Activated naive CD8-positive, alpha-beta T cell treated with anti-CD3 and anti-CD28 coated beads, Interleukin-2, amount 50 U/mL, for 24 hours (primary cell): ENCODE data around the gene PGPEP1.
A peak's percentile ranks its signal among the peaks of the same experiment; 100 is the strongest.
"Not testable (repeated sequence)": the region's sequence is repeated elsewhere in the genome, so short reads cannot be mapped to it uniquely, and the experiment has no call there.

Source experiments
- ATAC-seq: fragments of 150-1000 bp; cut with Tn5 transposase; one replicate; pipeline ENCODE4 v1.10.0; 2021
- DNase-seq: peaks from one replicate; pipeline ENCODE4 v3.0.0; 2021
- H3K27ac Mint-ChIP-seq: one replicate; pipeline ENCODE4 v1.8.0; 2021; ENCODE audit warnings: mild to moderate bottlenecking, mixed read lengths
- H3K27me3 Mint-ChIP-seq: one replicate; pipeline ENCODE4 v1.8.0; 2021; ENCODE audit warnings: mixed read lengths
- H3K36me3 Mint-ChIP-seq: one replicate; pipeline ENCODE4 v1.8.0; 2021; ENCODE audit warnings: low read depth, mixed read lengths
- H3K4me1 Mint-ChIP-seq: one replicate; pipeline ENCODE4 v1.8.0; 2021; ENCODE audit warnings: mixed read lengths
- H3K4me3 Mint-ChIP-seq: one replicate; pipeline ENCODE4 v1.8.0; 2021; ENCODE audit warnings: mild to moderate bottlenecking, moderate library complexity, mixed read lengths
- H3K9me3 Mint-ChIP-seq: one replicate; pipeline ENCODE4 v1.8.0; 2021; ENCODE audit warnings: mixed read lengths

The PGPEP1 gene

DNA sequence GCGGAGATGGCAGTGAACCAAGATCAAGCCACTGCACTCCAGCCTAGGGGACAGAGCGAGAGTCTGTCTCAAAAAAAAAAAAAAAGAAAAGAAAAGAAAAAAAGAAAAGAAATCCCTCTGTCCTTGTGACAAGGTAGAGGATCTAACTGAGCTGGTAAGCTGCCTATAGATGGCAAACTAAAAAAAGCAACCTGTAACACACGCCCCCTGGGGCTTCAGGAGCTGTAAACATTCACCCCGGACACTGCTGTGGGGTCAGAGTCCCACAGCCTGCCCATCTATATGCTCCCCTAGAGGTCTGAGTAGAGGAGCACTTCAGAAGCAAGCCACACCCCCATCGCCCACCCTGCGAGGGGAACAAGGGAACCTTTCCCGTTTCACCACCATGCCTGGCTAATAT lies 4.3 kb upstream of the PGPEP1 start:
- DNase-seq (no peak), ATAC-seq (no peak)
- Mint-ChIP-seq H3K4me1 (peaks cover 9% of the 10 kb centered on the region), H3K27ac (no peak overlapping the region), H3K36me3 (no peaks in the 10 kb centered on the region), H3K9me3 (no peaks in the 10 kb centered on the region), H3K4me3 (no peak overlapping the region), H3K27me3 (no peaks in the 10 kb centered on the region)

DNA sequence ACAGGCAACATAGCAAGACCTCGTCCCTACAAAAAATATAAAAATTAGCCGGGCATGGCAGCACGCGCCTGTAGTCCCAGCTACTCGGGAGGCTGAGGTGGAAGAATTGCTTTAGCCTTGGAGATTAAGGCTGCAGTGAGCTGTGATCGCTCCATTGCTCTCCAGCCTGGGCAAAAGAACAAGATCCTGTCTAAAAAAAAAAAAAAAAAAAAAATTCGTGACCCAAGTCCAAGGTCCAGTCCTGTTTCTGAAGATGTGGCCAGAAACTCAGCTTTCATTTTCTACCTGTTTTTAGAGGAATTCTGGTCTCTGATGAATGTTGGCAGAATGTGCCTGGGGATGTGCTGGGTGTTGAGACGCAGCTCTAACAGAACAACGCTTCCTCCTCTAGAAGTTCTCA lies 1.9 kb upstream of the PGPEP1 start:
- DNase-seq: no peak
- Mint-ChIP-seq H3K4me1 (peaks cover 19% of the 10 kb centered on the region), H3K27ac (no peak overlapping the region), H3K27me3 (no peaks in the 10 kb centered on the region), H3K9me3 (no peaks in the 10 kb centered on the region), H3K4me3 (no peak overlapping the region), H3K36me3 (no peaks in the 10 kb centered on the region)
- no peak for ATAC-seq

DNA sequence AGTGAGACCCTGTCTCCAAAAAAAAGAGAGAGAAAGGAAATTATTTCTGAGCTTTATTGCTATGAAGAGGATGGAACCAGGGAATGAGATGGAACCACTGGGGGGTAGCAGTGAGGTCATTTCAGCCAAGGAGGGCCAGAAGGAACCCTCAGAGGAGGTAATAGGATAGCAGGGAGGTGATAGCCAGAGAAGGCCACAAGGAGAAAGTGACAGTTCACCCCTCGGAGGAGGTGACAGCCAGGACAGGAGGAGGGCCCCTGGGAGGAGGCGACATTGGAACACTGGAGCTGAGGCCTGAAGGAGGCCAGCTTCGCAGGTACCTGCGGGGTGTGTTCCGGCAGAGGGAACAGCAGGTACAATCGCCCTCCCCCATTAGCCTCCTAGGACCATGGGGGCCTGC lies 675 bp upstream of the PGPEP1 start:
- Mint-ChIP-seq H3K9me3 (no peaks in the 10 kb centered on the region), H3K4me1 (peaks cover 20% of the 10 kb centered on the region), H3K4me3 (peak overlapping the region; percentile 73), H3K27ac (peak overlapping the region; percentile 74), H3K27me3 (no peaks in the 10 kb centered on the region), H3K36me3 (no peaks in the 10 kb centered on the region)
- no peak for DNase-seq
- ATAC-seq: no peak

DNA sequence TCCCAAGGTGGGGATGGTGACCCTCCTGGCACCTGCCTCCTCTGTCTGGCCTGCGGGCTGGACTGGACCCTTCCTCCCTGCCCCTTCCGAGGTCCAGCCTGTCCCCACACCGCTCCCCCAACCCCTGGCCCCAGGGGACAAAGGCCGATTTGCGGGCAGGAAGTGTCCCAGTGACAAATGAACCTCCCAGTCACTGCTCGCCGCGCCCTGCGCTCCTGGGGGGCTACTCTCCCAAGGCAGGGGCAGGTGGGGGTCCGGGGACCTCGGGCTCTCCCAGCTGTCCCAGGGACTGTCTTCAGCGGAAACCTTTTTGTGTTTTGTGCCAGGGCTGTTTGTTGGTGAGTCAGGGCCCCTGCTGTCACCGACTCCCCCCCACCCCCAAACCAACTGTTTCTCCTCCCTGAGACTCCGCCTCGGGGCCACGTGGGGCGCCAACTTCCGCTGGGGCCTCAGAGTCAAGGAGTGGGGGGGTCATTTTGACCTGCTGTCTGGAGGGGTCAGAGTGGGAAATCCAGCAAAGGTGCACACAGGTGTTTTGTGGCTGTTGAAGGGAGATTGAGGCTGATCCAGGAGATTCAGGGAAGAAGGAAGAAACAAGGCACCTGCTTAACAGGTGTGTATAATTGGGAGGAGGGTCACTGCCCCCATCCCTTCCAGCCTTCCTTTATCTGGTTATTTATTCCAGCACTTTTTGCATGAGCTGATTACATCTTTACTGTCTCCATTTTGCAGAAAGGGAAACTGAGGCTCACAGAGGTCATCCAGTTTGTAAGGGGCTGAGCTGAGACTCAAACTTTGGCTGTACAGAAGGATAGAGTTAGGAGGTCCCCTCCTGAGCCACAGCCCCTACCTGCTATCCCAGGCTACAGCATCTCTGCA lies 831 bp downstream of the PGPEP1 start:
- peak; percentile 71 for ATAC-seq
- peaks cover 21% of the 10 kb centered on the region for H3K4me1 Mint-ChIP-seq

DNA sequence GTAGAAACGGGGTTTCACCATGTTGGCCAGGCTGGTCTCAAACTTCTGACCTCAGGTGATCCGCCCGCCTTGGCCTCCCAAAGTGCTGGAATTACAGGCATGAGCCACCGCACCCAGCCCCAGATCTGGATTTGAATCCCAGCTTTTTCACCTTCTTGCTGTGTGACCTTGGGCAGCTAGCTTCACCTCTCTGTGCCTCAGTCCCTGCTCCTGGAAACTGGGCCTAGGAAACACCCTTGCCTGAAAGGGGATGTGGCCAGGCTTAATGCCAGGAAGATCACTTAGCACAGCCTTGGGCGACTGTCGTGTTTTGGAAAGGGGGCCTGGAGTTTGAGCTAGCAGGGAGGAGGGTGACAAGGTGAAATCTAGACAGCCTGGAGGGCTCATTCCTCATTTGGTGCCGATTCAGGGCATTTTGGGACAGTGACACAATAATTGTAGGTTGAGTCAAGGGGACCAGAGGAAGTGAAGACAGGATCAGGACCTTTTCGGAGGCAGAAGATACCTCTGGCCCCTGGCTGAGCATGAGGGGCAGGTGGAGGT lies 1.8 kb downstream of the PGPEP1 start:
- Mint-ChIP-seq H3K9me3 (no peaks in the 10 kb centered on the region), H3K36me3 (peaks cover 2% of the 10 kb centered on the region), H3K4me1 (peaks cover 23% of the 10 kb centered on the region), H3K27ac (peak overlapping the region; percentile 42), H3K27me3 (no peaks in the 10 kb centered on the region), H3K4me3 (peak overlapping the region; percentile 73)
- ATAC-seq (no peak), DNase-seq (no peak)

More for the DNA sequence above, 831 bp downstream of the PGPEP1 start:
- H3K9me3 Mint-ChIP-seq: no peaks in the 10 kb centered on the region
- H3K4me3 Mint-ChIP-seq: peak overlapping the region; percentile 73
- peak; percentile 76 for DNase-seq
- H3K27me3 Mint-ChIP-seq: no peaks in the 10 kb centered on the region
- peak overlapping the region; percentile 66 for H3K27ac Mint-ChIP-seq
- peaks cover under 1% of the 10 kb centered on the region for H3K36me3 Mint-ChIP-seq

DNA sequence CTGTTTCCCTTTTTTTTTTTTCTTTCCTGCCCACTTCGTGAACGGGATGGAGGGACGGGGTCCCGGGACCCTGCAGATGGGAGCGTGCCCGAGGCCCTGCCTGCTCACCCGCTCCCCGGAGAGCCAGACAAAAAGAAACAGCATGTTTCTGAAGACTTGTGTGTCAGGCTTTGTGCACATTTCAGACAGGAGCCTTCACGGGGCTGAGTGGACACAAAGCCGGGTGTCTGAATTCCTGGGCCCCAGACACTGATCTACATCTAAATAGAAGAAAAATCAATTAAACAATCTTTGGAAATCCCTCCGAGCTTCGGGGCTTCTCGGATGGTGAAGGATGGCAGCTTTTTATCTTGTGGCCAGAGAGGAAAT lies 4.2 kb downstream of the PGPEP1 start:
- Mint-ChIP-seq H3K4me1 (peaks cover 19% of the 10 kb centered on the region), H3K4me3 (no peak overlapping the region), H3K36me3 (peaks cover 2% of the 10 kb centered on the region), H3K27ac (no peak overlapping the region), H3K27me3 (no peaks in the 10 kb centered on the region), H3K9me3 (no peaks in the 10 kb centered on the region)
- no peak for ATAC-seq
- DNase-seq: no peak

DNA sequence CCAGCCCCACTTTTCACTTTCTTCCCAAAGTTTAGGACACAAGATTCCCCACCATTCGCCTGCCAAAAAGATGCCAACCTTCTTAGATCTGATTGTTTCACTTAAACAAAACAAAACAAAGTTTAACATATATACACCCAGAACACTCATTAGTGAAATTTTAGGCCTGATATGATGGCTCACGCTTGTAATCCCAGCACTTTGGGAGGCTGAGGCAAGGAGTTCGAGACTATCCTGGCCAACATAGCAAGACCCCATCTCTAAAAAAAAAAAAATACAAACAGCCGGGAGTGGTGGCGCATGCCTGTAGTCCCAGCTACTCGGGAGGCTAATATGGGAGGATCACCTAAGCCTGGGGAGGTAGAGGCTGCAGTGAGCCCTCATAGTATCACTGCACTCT lies 4.9 kb downstream of the PGPEP1 start:
- H3K27ac Mint-ChIP-seq: no peak overlapping the region
- ATAC-seq (no peak), DNase-seq (no peak)
- H3K27me3 Mint-ChIP-seq: no peaks in the 10 kb centered on the region
- H3K36me3 Mint-ChIP-seq: peaks cover 2% of the 10 kb centered on the region
- H3K4me1 Mint-ChIP-seq: peaks cover 15% of the 10 kb centered on the region
- no peaks in the 10 kb centered on the region for H3K9me3 Mint-ChIP-seq
- no peak overlapping the region for H3K4me3 Mint-ChIP-seq

DNA sequence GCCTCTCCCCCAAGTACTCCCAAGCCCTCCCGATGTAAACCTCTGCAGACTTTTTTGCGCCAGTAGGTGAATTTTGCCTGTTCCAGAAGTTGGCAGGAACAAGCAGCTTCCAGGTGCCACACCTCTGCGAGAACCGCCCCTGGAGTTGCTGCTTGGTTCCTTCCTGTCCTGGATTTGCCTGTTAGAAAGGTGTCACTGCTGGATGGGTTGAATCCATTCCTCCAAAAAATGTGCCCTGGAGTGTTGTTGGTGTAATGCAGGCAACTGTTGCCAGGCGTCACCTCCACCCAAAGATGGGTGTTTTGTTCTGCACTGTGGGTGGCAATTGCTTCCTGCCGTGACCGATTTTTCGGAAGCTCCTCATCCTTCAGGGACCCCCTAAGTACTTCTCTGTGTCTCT lies 5.7 kb downstream of the PGPEP1 start:
- no peaks in the 10 kb centered on the region for H3K9me3 Mint-ChIP-seq
- peaks cover 2% of the 10 kb centered on the region for H3K36me3 Mint-ChIP-seq
- H3K4me3 Mint-ChIP-seq: no peak overlapping the region
- peaks cover 14% of the 10 kb centered on the region for H3K4me1 Mint-ChIP-seq
- H3K27ac Mint-ChIP-seq: no peak overlapping the region
- no peaks in the 10 kb centered on the region for H3K27me3 Mint-ChIP-seq
- DNase-seq (no peak), ATAC-seq (no peak)

DNA sequence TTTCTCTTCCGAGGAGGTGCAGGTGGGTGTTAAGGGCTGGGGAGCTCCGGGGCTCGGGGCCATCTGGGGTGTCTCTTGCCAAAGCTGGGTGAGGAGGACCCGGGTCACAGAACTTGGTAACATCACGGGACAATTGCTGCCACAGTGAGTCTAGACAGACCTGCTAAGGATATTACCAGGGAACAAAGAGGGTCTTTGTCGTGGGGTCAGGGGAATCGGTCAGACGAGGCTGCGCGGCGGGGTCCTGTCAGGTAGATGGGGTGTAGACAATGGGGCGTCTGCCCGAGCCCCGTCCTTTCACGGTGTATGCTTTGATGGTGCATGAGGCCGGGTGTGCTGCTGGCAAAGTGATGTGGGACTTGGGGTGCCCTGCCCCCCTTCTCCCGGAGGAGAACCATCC lies 7.8 kb downstream of the PGPEP1 start:
- peaks cover 4% of the 10 kb centered on the region for H3K4me1 Mint-ChIP-seq
- ATAC-seq: no peak
- no peaks in the 10 kb centered on the region for H3K9me3 Mint-ChIP-seq
- no peak overlapping the region for H3K4me3 Mint-ChIP-seq
- no peak overlapping the region for H3K27ac Mint-ChIP-seq
- peaks cover 4% of the 10 kb centered on the region for H3K36me3 Mint-ChIP-seq
- DNase-seq: no peak
- no peaks in the 10 kb centered on the region for H3K27me3 Mint-ChIP-seq

DNA sequence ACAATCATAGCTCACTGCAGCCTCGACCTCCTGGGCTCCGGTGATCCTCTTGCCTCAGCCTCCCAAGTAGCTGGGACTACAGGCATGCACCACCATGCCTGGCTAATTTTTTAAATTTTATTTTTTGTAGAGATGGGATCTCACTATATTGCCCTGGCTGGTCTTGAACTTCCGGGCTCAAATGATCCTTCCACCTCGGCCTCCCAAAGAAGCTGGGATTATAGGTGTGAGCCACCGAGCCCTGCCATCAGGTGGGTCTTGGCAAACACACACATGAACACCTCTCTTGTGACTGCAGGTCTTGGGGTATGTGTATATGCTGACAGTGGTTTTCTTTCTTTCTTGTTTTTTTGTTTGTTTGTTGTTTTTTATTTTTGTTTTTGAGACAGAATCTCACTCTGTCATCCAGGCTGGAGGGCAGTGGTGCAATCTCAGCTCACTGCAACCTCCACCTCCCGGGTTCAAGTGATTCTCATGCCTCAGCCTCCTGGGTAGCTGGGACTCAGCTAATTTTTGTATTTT lies 8.5 kb downstream of the PGPEP1 start:
- ATAC-seq, DNase-seq, H3K36me3 Mint-ChIP-seq, H3K27me3 Mint-ChIP-seq, H3K4me3 Mint-ChIP-seq, H3K27ac Mint-ChIP-seq, H3K9me3 Mint-ChIP-seq, H3K4me1 Mint-ChIP-seq: not testable (repeated sequence)

DNA sequence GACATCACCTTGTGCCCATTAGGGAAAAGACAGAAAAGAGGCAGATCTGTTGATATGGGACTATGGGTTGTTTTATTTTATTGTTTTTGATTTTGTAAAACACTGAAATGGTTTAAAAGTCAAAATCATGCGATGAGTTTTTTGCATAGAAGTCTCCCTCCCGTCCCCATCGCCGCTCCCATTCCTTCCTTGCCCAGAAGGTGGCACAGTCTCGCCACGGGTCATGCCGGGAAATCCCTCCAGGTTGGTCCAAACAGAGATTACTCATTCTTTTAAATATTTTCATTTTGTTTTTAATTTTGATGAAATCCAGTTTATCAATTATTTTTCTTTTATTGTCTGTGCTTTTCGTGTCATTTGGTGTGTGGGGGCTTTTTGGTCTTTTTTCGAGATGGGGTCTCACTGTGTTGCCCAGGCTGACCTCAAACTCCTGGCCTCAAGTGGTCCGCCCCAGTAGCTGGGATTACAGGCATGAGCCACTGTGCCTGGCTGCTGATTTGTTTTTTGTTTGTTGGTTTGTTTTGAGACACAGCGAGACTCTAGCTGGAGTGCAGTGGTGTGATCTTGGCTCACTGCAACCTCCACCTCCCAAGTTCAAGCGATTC lies 9.2 kb downstream of the PGPEP1 start:
- no peak overlapping the region for H3K27ac Mint-ChIP-seq
- DNase-seq (peak; percentile 62), ATAC-seq (no peak)

DNA sequence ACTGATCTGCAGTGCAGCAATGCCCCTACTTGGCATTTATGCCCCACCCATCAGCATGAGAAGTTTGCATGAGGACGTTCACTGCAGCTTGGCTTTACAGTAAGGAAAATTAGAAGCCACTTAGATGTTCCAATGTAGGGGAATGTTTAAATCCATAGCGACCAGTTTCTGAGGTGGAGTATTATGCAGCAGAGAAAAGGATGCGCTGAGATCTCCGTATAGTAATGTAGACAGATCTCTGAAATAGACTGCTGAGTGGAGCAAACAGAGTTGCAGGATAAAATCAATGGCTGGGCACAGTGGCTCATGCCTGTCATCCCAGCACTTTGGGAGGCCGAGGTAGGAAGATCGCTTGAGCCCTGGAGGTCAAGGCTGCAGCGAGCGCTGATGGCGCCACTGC lies 10.1 kb downstream of the PGPEP1 start:
- Mint-ChIP-seq H3K27me3 (no peaks in the 10 kb centered on the region), H3K36me3 (peaks cover 5% of the 10 kb centered on the region), H3K4me1 (peaks cover 3% of the 10 kb centered on the region), H3K27ac (no peak overlapping the region), H3K9me3 (no peaks in the 10 kb centered on the region), H3K4me3 (no peak overlapping the region)
- DNase-seq (no peak), ATAC-seq (no peak)

More for the DNA sequence above, 9.2 kb downstream of the PGPEP1 start:
- H3K36me3 Mint-ChIP-seq: peaks cover 4% of the 10 kb centered on the region
- no peak overlapping the region for H3K4me3 Mint-ChIP-seq
- H3K4me1 Mint-ChIP-seq: peaks cover 3% of the 10 kb centered on the region
- no peaks in the 10 kb centered on the region for H3K9me3 Mint-ChIP-seq
- H3K27me3 Mint-ChIP-seq: no peaks in the 10 kb centered on the region

DNA sequence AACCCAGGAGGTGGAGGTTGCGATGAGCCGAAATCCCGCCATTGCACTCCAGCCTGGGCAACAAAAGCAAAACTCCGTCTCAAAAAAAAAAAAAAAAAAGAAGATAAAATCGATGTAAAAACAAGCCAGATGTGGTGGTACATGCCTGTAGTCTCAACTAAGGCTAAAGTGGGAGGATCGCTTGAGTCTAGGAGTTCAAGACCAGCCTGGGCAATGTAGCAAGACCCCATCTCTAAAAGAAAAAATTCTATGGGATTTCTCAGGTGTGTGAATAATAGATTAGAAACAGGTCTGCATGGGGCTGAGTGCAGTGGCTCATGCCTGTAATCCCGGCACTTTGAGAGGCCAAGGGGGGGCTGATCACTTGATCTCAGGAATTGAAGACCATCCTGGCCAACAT lies 11.1 kb downstream of the PGPEP1 start:
- Mint-ChIP-seq H3K4me1 (no peaks in the 10 kb centered on the region), H3K27ac (no peak overlapping the region), H3K36me3 (peaks cover 5% of the 10 kb centered on the region), H3K4me3 (no peak overlapping the region), H3K9me3 (no peaks in the 10 kb centered on the region), H3K27me3 (no peaks in the 10 kb centered on the region)
- no peak for ATAC-seq
- no peak for DNase-seq

DNA sequence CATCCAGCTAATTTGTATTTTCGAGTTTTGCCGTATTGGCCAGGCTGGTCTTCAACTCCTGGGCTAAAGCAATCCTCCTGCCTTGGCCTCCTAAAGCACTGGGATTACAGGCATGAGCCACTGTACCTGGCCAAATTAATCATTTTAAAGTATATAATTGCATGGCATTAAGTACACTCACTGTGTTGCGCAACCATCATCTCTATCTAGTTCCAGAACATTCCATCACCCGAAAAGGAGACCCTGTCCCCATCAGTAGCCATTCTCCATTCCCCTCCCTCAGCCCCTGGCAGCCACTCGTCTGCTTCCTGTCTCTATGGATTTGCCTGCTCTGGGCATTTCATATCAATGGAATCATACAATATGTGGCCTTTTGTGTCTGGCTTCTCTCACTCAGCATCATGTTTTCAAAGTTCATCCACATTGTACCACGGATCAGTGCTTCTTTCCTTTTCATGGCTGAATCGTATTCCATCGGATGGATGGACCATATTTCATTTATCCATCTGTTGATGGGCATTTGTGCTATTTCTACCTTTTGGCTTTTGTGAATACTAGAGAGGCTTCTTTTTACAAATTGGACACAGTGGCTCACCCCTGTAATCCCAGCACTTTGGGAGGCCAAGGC lies 13.1 kb downstream of the PGPEP1 start:
- DNase-seq: no peak
- H3K27ac Mint-ChIP-seq: no peak overlapping the region
- no peak overlapping the region for H3K4me3 Mint-ChIP-seq
- no peaks in the 10 kb centered on the region for H3K27me3 Mint-ChIP-seq
- H3K9me3 Mint-ChIP-seq: no peaks in the 10 kb centered on the region
- no peaks in the 10 kb centered on the region for H3K4me1 Mint-ChIP-seq
- H3K36me3 Mint-ChIP-seq: peaks cover 7% of the 10 kb centered on the region
- ATAC-seq: no peak

DNA sequence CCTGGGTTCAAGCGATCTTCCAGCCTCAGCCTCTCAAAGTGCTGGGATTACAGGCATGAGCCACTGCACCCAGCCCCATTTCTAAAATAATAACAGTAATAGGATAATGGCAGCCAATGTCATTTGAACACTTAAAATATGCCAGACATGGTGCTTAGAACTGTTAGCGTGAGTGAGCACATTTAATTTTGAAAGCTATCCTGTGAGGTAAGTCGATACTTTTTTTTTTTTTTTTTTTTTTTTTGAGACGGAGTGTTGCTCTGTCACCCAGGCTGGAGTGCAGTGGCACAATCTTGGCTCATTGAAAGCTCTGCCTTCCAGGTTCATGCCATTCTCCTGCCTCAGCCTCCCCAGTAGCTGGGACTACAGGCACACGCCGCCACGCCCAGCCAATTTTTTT lies 14.3 kb downstream of the PGPEP1 start:
- not testable (repeated sequence) for H3K4me1 Mint-ChIP-seq, DNase-seq, H3K27me3 Mint-ChIP-seq, H3K4me3 Mint-ChIP-seq, H3K9me3 Mint-ChIP-seq, H3K27ac Mint-ChIP-seq, ATAC-seq
- H3K36me3 Mint-ChIP-seq: peaks cover 11% of the 10 kb centered on the region
